Mucosa of descending colon (tissue), 3 donors: Measurements from ENCODE around the gene AP4S1. TPM values are rescaled to one million over a fixed set of nuclear protein-coding genes. Genes with fewer than 3 reads are reported as not detected.

Source experiments
- ATAC-seq: fragments of 200-7000 bp; cut with Tn5 transposase; one replicate; pipeline ENCODE4 v1.9.1; 2020; ENCODE audit warnings: mild to moderate bottlenecking, moderate library complexity
- DNase-seq, 3 donors: peaks; one replicate each; pipeline ENCODE4 v3.0.0-alpha.2; 2020
- H3K36me3 ChIP-seq: fragments of 200-600 bp; one replicate; pipeline ENCODE4 v1.8.0; 2021; ENCODE audit warnings: low read depth, mild to moderate bottlenecking
- H3K4me1 ChIP-seq: fragments of 200-600 bp; one replicate; pipeline ENCODE4 v1.8.0; 2021; ENCODE audit warnings: low read depth, mild to moderate bottlenecking
- H3K4me3 ChIP-seq: fragments of 200-600 bp; one replicate; pipeline ENCODE4 v1.8.0; 2021; ENCODE audit warnings: mild to moderate bottlenecking
- H3K9me3 ChIP-seq: fragments of 200-600 bp; one replicate; pipeline ENCODE4 v1.8.0; 2021; ENCODE audit warnings: mild to moderate bottlenecking
- intact Hi-C, 2 donors: fragments of 100-400 bp; cut with DNase I in 1 of 2; cut with micrococcal nuclease in 1 of 2; formaldehyde crosslinking; loops; one replicate each; pipeline versions ENCODE4 v1.11.0 to v1.11.1; 2022; cut with DNase I, micrococcal nuclease
- total RNA-seq, 3 donors: library from RNA; stranded (reverse); fragmentation: NEBNext Ultra II Directional in 2 of 3; extraction: Animal tissue kit (Norgen Biotek cat#: 25700) in 2 of 3; gene quantifications; one replicate each; pipeline versions ENCODE4 v1.2.1 to v1.2.4, GENCODE V29; 2021 to 2023
- TF ChIP-seq, protein P1 (sequence below): fragments of 200-600 bp; IDR thresholded peaks from one replicate; pipeline ENCODE4 v1.8.0; 2022; ENCODE audit warnings: antibody characterized with exemption, mild to moderate bottlenecking
- donor health status: DM: no; HTN: no; CAD: no; lungs with moderate emphysema.
- donor health status: DM: no; HTN: no; CAD: no.
- donor health status: DM: no; HTN: yes; CAD: no.

The AP4S1 gene
- total RNA-seq, 3 donors from 2014 or later = 3.0 to 9.9 (median 4.0) TPM

DNA sequence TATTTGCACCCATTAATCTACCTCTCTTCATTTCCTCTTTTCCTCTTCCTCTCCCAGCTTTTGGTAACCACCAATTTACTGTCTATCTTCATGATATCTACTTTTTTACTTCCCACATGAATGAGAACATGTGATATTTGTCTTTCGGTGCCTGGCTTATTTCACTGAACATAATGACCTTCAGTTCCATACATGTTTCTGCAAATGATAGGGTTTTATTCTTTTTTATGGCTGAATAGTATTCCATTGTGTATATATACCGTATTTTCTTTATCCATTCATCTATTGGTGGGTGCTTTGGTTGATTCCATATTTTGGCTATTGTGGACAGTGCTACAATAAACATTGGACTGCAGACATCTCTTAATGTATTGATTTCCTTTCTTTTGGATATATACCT is 49.7 kb downstream of the AP4S1 start:
- intact Hi-C loops = no loop called here
- no peak for DNase-seq
- no peak for ATAC-seq
- Histone ChIP-seq H3K9me3 (no peaks in the 10 kb centered on the region), H3K4me3 (no peak overlapping the region), H3K4me1 (peaks cover 2% of the 10 kb centered on the region), H3K36me3 (no peaks in the 10 kb centered on the region)
- TF ChIP-seq, protein P1, sequence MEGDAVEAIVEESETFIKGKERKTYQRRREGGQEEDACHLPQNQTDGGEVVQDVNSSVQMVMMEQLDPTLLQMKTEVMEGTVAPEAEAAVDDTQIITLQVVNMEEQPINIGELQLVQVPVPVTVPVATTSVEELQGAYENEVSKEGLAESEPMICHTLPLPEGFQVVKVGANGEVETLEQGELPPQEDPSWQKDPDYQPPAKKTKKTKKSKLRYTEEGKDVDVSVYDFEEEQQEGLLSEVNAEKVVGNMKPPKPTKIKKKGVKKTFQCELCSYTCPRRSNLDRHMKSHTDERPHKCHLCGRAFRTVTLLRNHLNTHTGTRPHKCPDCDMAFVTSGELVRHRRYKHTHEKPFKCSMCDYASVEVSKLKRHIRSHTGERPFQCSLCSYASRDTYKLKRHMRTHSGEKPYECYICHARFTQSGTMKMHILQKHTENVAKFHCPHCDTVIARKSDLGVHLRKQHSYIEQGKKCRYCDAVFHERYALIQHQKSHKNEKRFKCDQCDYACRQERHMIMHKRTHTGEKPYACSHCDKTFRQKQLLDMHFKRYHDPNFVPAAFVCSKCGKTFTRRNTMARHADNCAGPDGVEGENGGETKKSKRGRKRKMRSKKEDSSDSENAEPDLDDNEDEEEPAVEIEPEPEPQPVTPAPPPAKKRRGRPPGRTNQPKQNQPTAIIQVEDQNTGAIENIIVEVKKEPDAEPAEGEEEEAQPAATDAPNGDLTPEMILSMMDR = no peak

DNA sequence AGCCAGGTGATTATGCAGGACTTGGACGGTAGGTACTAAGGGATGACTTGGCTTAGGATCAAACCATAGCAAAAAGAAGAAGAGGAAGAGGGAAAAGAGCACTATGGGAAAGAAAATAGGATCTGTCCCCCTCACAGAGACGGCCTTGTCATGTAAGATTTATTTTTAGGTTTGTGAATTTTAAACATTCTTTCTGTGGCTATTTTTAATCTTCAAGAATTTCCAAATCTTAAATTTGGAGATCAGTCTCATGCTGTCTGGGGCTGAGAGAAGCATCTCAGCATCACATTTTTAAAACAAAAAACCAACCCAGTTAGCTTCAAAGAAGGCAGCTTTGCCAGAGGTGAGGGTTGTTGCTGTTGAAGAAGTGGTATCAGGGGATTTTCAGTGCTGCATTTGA is 53.3 kb downstream of the AP4S1 start:
- DNase-seq (no peak), ATAC-seq (no peak)
- H3K4me3 ChIP-seq = no peak overlapping the region
- no peaks in the 10 kb centered on the region for H3K9me3 ChIP-seq
- intact Hi-C loops = no loop called here
- H3K36me3 ChIP-seq = no peaks in the 10 kb centered on the region
- peaks cover 2% of the 10 kb centered on the region for H3K4me1 ChIP-seq
- TF ChIP-seq, protein P1 = no peak

GRCh38 chr14:31080056-31080455 is 54.6 kb downstream of the AP4S1 start:
- ATAC-seq = peak; percentile 77

DNA sequence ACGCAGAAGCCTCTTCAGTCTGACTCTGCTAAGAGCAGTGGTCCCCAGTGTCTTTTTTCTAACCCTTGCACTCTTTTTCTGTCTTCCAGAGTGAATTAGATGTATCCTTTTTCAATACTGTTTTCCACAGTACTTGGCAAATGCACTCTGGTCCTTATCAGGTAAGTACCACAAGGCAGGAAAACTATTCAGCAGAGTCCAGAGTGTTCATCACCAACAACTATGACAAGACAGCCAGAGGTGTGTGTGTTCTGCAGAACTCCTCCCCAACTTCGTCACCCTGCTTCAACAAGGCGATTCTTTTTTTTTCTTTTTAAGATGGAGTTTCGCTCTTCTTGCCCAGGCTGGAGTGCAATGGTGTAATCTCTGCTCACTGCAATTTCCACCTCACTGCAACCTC is 55.0 kb downstream of the AP4S1 start:
- ATAC-seq = peak; percentile 19
- Histone ChIP-seq H3K4me1 (peaks cover 2% of the 10 kb centered on the region), H3K9me3 (no peaks in the 10 kb centered on the region), H3K4me3 (no peak overlapping the region), H3K36me3 (no peaks in the 10 kb centered on the region)
- intact Hi-C loops = loop anchor here (5.0 to 10.0 kb wide), 2 partner anchors 96 to 103 kb away; no protein-coding TSS in a partner anchor
- no peak for DNase-seq
- TF ChIP-seq, protein P1 = no peak

More at GRCh38 chr14:31080056-31080455, 54.6 kb downstream of the AP4S1 start:
- Histone ChIP-seq H3K9me3 (no peaks in the 10 kb centered on the region), H3K4me1 (peaks cover 2% of the 10 kb centered on the region), H3K4me3 (no peak overlapping the region), H3K36me3 (no peaks in the 10 kb centered on the region)
- DNase-seq = no peak
- intact Hi-C loops = loop anchor here (5.0 to 10.0 kb wide), 2 partner anchors 95 to 103 kb away; no protein-coding TSS in a partner anchor
- TF ChIP-seq, protein P1 = no peak

GRCh38 chr14:31083781-31084180 is 58.3 kb downstream of the AP4S1 start:
- TF ChIP-seq, protein P1 = no peak
- H3K36me3 ChIP-seq = no peaks in the 10 kb centered on the region
- H3K4me3 ChIP-seq = no peak overlapping the region
- no peak for ATAC-seq
- no peaks in the 10 kb centered on the region for H3K9me3 ChIP-seq
- peaks cover 2% of the 10 kb centered on the region for H3K4me1 ChIP-seq
- DNase-seq = peak in 1 of 3 donors; percentile 7
- intact Hi-C loops = loop anchor here (5.0 to 10.0 kb wide), 2 partner anchors 99 to 106 kb away; no protein-coding TSS in a partner anchor

GRCh38 chr14:31084385-31084784 is 58.9 kb downstream of the AP4S1 start:
- no peak overlapping the region for H3K4me3 ChIP-seq
- intact Hi-C loops = loop anchor here (5.0 to 10.0 kb wide), 2 partner anchors 100 to 107 kb away; no protein-coding TSS in a partner anchor
- TF ChIP-seq, protein P1 = no peak
- H3K9me3 ChIP-seq = no peaks in the 10 kb centered on the region
- H3K36me3 ChIP-seq = no peaks in the 10 kb centered on the region
- ATAC-seq (no peak), DNase-seq (peak in 1 of 3 donors; percentile 12)
- H3K4me1 ChIP-seq = peaks cover 2% of the 10 kb centered on the region
